Transverse colon (tissue), 4 donors: ENCODE results near the gene DNM1L. TPM values are rescaled to one million over a fixed set of nuclear protein-coding genes. Genes with fewer than 3 reads are reported as not detected.

Experiments used
- DNase-seq: peaks from one replicate; pipeline ENCODE4 v3.0.0-alpha.2; 2019
- H3K27ac ChIP-seq, 4 donors: fragments of 200-600 bp; sonication (generic); 2 replicates each; pipeline ENCODE4 v1.5.1; 2016 to 2018; ENCODE audit warnings: inconsistent platforms in 4 of 4
- H3K27me3 ChIP-seq: fragments of 200-600 bp; sonication (generic); 2 replicates; pipeline ENCODE4 v1.5.1; 2017; ENCODE audit warnings: inconsistent platforms
- H3K36me3 ChIP-seq, 4 donors: fragments of 200-600 bp; sonication (generic); 2 replicates each; pipeline ENCODE4 v1.5.1; 2017 to 2019; ENCODE audit warnings: inconsistent platforms in 4 of 4
- H3K4me1 ChIP-seq, 4 donors: fragments of 200-600 bp; sonication (generic); 2 replicates each; pipeline ENCODE4 v1.5.1; 2017 to 2020; ENCODE audit warnings: inconsistent platforms in 4 of 4
- H3K4me3 ChIP-seq, 4 donors: fragments of 200-600 bp; sonication (generic); 1 replicate in 1 of 4; 2 replicates in 3 of 4; pipeline versions ENCODE4 v1.5.1 to v1.6.1; 2017 to 2019; ENCODE audit warnings: inconsistent platforms in 4 of 4
- H3K9me3 ChIP-seq, 2 donors: fragments of 200-600 bp; sonication (generic); 2 replicates each; pipeline ENCODE4 v1.5.1; 2017 to 2019; ENCODE audit warnings: inconsistent platforms in 2 of 2
- EP300 ChIP-seq: sonication (generic); formaldehyde crosslinking; IDR thresholded peaks from one replicate; pipeline ENCODE4 v1.6.1; 2017; ENCODE audit warnings: antibody characterized with exemption, low read depth
- POLR2A ChIP-seq: fragments of 450-650 bp; IDR thresholded peaks from one replicate; pipeline ENCODE4 v1.6.1; 2016; ENCODE audit warnings: antibody characterized with exemption, mild to moderate bottlenecking, moderate library complexity
- POLR2AphosphoS5 ChIP-seq, 3 donors: sonication (generic); formaldehyde crosslinking; IDR thresholded peaks; one replicate each; pipeline ENCODE4 v1.6.1; 2016; ENCODE audit warnings: antibody characterized with exemption in 3 of 3
- WGBS, 2 donors: methylation state at CpG; one replicate each; pipeline ENCODE4 v1.1.5; 2018; ENCODE audit warnings: low coverage in 1 of 2; 5-methylcytosine and 5-hydroxymethylcytosine counted together
- in situ Hi-C, 4 donors: fragments of 200-750 bp; cut with MboI; loops; one replicate each; pipeline versions ENCODE4 v1.15.0 to v1.15.1; 2017; ENCODE audit warnings: low sequenced_read_pairs in 3 of 4, low pct_ligation_motif_present in 1 of 4, low pct_unique_long_range_greater_than_20kb in 1 of 4
- intact Hi-C: fragments of 100-400 bp; cut with DNase I; formaldehyde crosslinking; loops from one replicate; pipeline ENCODE4 v1.15.1; 2023; ENCODE audit warnings: low total_unique reads
- total RNA-seq, 4 donors: library from RNA; depleted of rRNA; stranded (reverse); fragments of >200 nt; gene quantifications; one replicate each; pipeline ENCODE4 v1.1.0, GENCODE V29; 2016
- TF ChIP-seq, protein P1 (sequence below), 5 experiments: fragments of 200-600 bp in 3 of 5; fragments of 450-650 bp in 2 of 5; sonication (generic) in 3 of 5; IDR thresholded peaks; 1 replicate in 2 of 5; 2 replicates in 3 of 5; pipeline ENCODE4 v1.5.1; 2016 to 2017; ENCODE audit warnings: antibody characterized with exemption in 5 of 5, inconsistent platforms in 3 of 5, mild to moderate bottlenecking in 2 of 5, moderate library complexity in 1 of 5

The DNM1L gene
- total RNA-seq, 4 donors from 2014 or later, result 41.2 to 61.3 (median 44.2) TPM

DNA sequence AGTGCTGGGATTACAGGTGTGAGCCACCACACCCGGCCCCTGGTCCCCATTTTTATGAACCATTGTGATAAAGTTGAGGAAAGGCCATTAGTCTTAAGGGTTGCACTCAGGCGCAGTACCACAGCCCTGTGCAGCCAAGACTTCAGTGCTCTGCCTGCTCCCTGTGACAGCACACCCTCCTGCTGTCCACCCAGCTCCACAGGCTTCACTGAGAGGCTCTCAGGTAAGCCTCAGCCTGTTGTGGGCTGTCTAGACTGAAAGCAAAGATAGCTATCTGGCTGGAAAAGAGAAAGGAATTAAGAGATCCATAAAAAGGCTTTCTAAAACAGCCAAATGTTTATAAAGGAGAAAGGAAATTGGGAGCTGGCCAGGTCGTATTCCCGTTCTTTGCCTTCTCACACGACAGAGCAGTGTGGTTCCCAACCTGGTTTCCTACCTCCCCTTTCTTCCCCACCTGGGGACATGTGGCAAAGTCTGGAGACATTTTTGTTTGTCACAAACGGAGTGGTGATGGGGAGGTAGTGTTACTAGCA, 19.1 kb upstream of the DNM1L start:
- H3K4me3 ChIP-seq, result no peak overlapping the region
- no peaks in the 10 kb centered on the region for H3K27me3 ChIP-seq
- no peaks in the 10 kb centered on the region for H3K9me3 ChIP-seq
- no peaks in the 10 kb centered on the region for H3K36me3 ChIP-seq
- TF ChIP-seq POLR2AphosphoS5 (IDR thresholded peaks at IDR 0.05) (no peak), POLR2A (no peak), EP300 (no peak)
- TF ChIP-seq, protein P1, sequence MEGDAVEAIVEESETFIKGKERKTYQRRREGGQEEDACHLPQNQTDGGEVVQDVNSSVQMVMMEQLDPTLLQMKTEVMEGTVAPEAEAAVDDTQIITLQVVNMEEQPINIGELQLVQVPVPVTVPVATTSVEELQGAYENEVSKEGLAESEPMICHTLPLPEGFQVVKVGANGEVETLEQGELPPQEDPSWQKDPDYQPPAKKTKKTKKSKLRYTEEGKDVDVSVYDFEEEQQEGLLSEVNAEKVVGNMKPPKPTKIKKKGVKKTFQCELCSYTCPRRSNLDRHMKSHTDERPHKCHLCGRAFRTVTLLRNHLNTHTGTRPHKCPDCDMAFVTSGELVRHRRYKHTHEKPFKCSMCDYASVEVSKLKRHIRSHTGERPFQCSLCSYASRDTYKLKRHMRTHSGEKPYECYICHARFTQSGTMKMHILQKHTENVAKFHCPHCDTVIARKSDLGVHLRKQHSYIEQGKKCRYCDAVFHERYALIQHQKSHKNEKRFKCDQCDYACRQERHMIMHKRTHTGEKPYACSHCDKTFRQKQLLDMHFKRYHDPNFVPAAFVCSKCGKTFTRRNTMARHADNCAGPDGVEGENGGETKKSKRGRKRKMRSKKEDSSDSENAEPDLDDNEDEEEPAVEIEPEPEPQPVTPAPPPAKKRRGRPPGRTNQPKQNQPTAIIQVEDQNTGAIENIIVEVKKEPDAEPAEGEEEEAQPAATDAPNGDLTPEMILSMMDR (IDR thresholded peaks at IDR 0.05), result no peak
- in situ Hi-C loops (loop anchor here in 3 of 4 donors (10.0 to 25.0 kb wide), 3 partner anchors 205 to 298 kb away; no protein-coding TSS in a partner anchor), intact Hi-C loops (loop anchor here (10.0 kb wide), 1 partner anchor 195 kb away; no protein-coding TSS in a partner anchor)
- peaks cover 0 to 10% (median 5%) of the 10 kb centered on the region in 4 donors for H3K4me1 ChIP-seq
- DNase-seq, result no peak
- 12 to 33% methylated on average over 4 to 6 of the region's 6 CpGs for WGBS, 2 donors
- peak overlapping the region in 2 of 4 donors; percentile 13 to 24 for H3K27ac ChIP-seq

DNA sequence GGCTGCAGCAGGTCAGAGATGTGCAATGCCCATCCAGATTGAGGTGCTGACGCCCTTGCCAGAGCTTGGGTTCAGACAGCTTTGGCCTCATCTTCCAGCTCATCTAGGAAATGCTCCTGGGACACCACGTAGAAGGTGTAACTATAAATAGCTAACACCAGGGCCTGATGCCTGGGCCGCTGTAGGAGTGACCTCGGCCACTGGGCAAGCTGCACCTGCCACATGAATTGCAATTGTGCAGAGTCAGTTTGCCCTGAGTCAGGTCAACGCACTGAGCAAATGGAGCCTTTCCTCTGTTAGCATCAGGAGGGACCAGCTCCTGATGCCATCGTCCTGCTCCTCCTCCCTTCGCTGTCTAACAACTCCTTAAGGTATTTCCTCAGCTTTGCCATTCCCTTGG, 17.4 kb upstream of the DNM1L start:
- H3K4me1 ChIP-seq, result peaks cover 0 to 10% (median 5%) of the 10 kb centered on the region in 4 donors
- intact Hi-C loops, result no loop called here
- no peak overlapping the region for H3K4me3 ChIP-seq
- 88% methylated on average over 7 of the region's 7 CpGs; no CpG with 5 or more reads in 1 of the 2 donors for WGBS, 2 donors
- no peaks in the 10 kb centered on the region for H3K36me3 ChIP-seq
- no peak overlapping the region for H3K27ac ChIP-seq
- in situ Hi-C loops, result loop anchor here in 2 of 4 donors (25.0 kb wide), 1 partner anchor 299 kb away; no protein-coding TSS in a partner anchor
- TF ChIP-seq, protein P1 (IDR thresholded peaks at IDR 0.05), result no peak
- TF ChIP-seq EP300 (no peak), POLR2A (no peak), POLR2AphosphoS5 (IDR thresholded peaks at IDR 0.05) (no peak)
- H3K27me3 ChIP-seq, result no peaks in the 10 kb centered on the region
- no peaks in the 10 kb centered on the region for H3K9me3 ChIP-seq
- DNase-seq, result no peak

DNA sequence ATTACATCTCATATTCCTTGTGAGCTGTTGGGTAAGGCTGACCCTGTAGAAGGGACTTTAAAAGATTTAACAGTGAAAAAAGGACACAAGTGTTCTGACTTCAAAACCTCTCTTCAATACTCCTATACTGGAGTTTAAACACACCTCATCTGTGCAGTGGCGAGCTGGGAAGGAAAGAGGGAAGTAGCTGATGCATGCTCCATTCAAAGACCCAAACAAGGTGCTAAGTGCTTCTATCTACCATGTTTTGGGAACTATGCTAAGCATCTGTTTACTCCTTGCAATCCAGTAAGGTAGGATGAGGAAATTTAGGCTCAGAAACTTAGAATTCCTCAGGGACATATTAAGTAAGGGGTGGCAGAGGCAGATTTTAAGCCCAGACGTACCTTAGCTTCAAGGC, 16.4 kb upstream of the DNM1L start:
- H3K27ac ChIP-seq, result no peak overlapping the region
- no peaks in the 10 kb centered on the region for H3K9me3 ChIP-seq
- H3K36me3 ChIP-seq, result no peaks in the 10 kb centered on the region
- H3K27me3 ChIP-seq, result no peaks in the 10 kb centered on the region
- in situ Hi-C loops (loop anchor here in 2 of 4 donors (25.0 kb wide), 1 partner anchor 300 kb away; no protein-coding TSS in a partner anchor), intact Hi-C loops (no loop called here)
- H3K4me1 ChIP-seq, result peaks cover 0 to 10% (median 5%) of the 10 kb centered on the region in 4 donors
- whole genome bisulfite sequencing, 2 donors, result 92 to 94% methylated on average over 2 of the region's 2 CpGs
- H3K4me3 ChIP-seq, result no peak overlapping the region
- DNase-seq, result no peak
- TF ChIP-seq EP300, result no peak
- no peak for TF ChIP-seq POLR2AphosphoS5 (IDR thresholded peaks at IDR 0.05)
- TF ChIP-seq POLR2A, result no peak
- TF ChIP-seq, protein P1 (IDR thresholded peaks at IDR 0.05), result no peak

DNA sequence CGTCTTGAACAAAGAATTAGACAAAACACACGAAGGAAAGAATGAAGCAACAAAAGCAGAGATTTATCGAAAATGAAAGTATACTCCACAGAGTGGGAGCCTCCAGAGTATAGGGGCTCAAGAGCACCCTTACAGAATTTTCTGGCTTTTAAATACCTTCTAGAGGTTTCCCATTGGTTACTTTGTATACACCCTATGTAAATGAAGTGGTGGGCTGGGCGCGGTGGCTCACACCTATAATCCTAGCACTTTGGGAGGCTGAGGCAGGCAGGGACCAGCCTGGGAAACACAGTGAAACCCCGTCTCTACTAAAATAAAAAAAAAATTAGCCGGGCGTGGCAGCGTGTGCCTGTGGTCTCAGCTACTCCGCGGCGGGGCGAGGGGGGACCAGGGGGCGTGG, 13.1 kb upstream of the DNM1L start:
- Histone ChIP-seq H3K27me3 (no peaks in the 10 kb centered on the region), H3K4me3 (no peak overlapping the region), H3K27ac (no peak overlapping the region), H3K36me3 (no peaks in the 10 kb centered on the region), H3K9me3 (peaks cover 0 to 5% of the 10 kb centered on the region in 2 donors), H3K4me1 (no peaks in the 10 kb centered on the region)
- DNase-seq, result no peak
- intact Hi-C loops, result no loop called here
- 84 to 88% methylated on average over 3 to 14 of the region's 14 CpGs for WGBS, 2 donors
- TF ChIP-seq POLR2A (no peak), POLR2AphosphoS5 (IDR thresholded peaks at IDR 0.05) (no peak), EP300 (no peak)
- TF ChIP-seq, protein P1 (IDR thresholded peaks at IDR 0.05), result no peak
- in situ Hi-C loops, result loop anchor here in 2 of 4 donors (25.0 kb wide), 1 partner anchor 304 kb away; no protein-coding TSS in a partner anchor
